Right atrium auricular region (tissue), 2 donors: Measurements from ENCODE around the gene ACTL7A. TPM values are rescaled to one million over a fixed set of nuclear protein-coding genes. Genes with fewer than 3 reads are reported as not detected.

ENCODE experiments used
- total RNA-seq, 2 donors: library from RNA; depleted of rRNA; stranded (reverse); fragments of >200 nt; gene quantifications; one replicate each; pipeline ENCODE4 v1.1.0, GENCODE V29; 2016

The ACTL7A gene
- total RNA-seq, 2 donors from 2014 or later, result not detected

Other genes with a start within 250 kb of the ACTL7A start
- gene ACTL7B, start 6.3 kb upstream of the ACTL7A start, total RNA-seq, result not detected
- 10 to 100 TPM; 14.7 to 22.1 TPM for gene ELP1, start 71.9 kb downstream of the ACTL7A start, total RNA-seq
- 1 to 10 TPM; 6.1 to 7.3 TPM for gene ABITRAM, start 72.1 kb downstream of the ACTL7A start, total RNA-seq
- 100 to 1,000 TPM in 1 of 2 donors, 10 to 100 TPM in 1; 98.9 to 120 TPM for gene CTNNAL1, start 151.2 kb downstream of the ACTL7A start, total RNA-seq